Gastroesophageal sphincter (tissue), 4 donors: Measurements from ENCODE around the gene TRMT44. TPM values are rescaled to one million over a fixed set of nuclear protein-coding genes. Genes with fewer than 3 reads are reported as not detected.

Experiments used
- ATAC-seq: fragments of 150-250 bp; one replicate; pipeline ENCODE4 v1.9.1; 2016; ENCODE audit warnings: mild to moderate bottlenecking, moderate library complexity
- H3K27ac ChIP-seq, 4 donors: fragments of 200-600 bp; sonication (generic) in 3 of 4; 1 replicate in 3 of 4; 2 replicates in 1 of 4; pipeline ENCODE4 v1.5.1; 2016 to 2019
- H3K27me3 ChIP-seq: fragments of 200-600 bp; sonication (generic); one replicate; pipeline ENCODE4 v1.5.1; 2019
- H3K36me3 ChIP-seq, 2 donors: fragments of 200-600 bp; sonication (generic); one replicate each; pipeline ENCODE4 v1.5.1; 2019; ENCODE audit warnings: control low read depth in 1 of 2
- H3K4me1 ChIP-seq, 3 donors: fragments of 200-600 bp; sonication (generic); 1 replicate in 2 of 3; 2 replicates in 1 of 3; pipeline ENCODE4 v1.5.1; 2016 to 2019; ENCODE audit warnings: control low read depth in 2 of 3
- H3K4me3 ChIP-seq, 2 donors: fragments of 200-600 bp; sonication (generic); one replicate each; pipeline ENCODE4 v1.5.1; 2019; ENCODE audit warnings: mild to moderate bottlenecking in 1 of 2, moderate library complexity in 1 of 2
- H3K9me3 ChIP-seq, 3 donors: fragments of 200-600 bp; sonication (generic); one replicate each; pipeline ENCODE4 v1.5.1; 2017 to 2019; ENCODE audit warnings: control low read depth in 2 of 3
- EP300 ChIP-seq: sonication (generic); formaldehyde crosslinking; IDR thresholded peaks from one replicate; pipeline ENCODE4 v1.6.1; 2017; ENCODE audit warnings: antibody characterized with exemption, mild to moderate bottlenecking
- POLR2A ChIP-seq, 2 donors: fragments of 450-650 bp; IDR thresholded peaks; one replicate each; pipeline ENCODE4 v1.6.1; 2017; ENCODE audit warnings: antibody characterized with exemption in 2 of 2, mild to moderate bottlenecking in 2 of 2, moderate library complexity in 1 of 2
- POLR2AphosphoS5 ChIP-seq: sonication (generic); formaldehyde crosslinking; IDR thresholded peaks from one replicate; pipeline ENCODE4 v1.6.1; 2017; ENCODE audit warnings: antibody characterized with exemption
- WGBS, 2 donors: methylation state at CpG; one replicate each; pipeline ENCODE4 v1.1.5; 2018; ENCODE audit warnings: low coverage in 1 of 2; 5-methylcytosine and 5-hydroxymethylcytosine counted together
- total RNA-seq, 4 donors: library from RNA; depleted of rRNA; stranded (reverse); fragments of >200 nt; gene quantifications; one replicate each; pipeline ENCODE4 v1.1.0, GENCODE V29; 2016
- TF ChIP-seq, protein P1 (sequence below), 4 experiments: fragments of 200-600 bp in 2 of 4; fragments of 450-650 bp in 2 of 4; sonication (generic) in 1 of 4; IDR thresholded peaks; one replicate each; pipeline ENCODE4 v1.5.1; 2017 to 2019; ENCODE audit warnings: antibody characterized with exemption in 4 of 4, mild to moderate bottlenecking in 2 of 4, moderate library complexity in 2 of 4

TRMT44 gene
- total RNA-seq, 4 donors from 2014 or later = 12.0 to 27.9 (median 20.9) TPM

DNA sequence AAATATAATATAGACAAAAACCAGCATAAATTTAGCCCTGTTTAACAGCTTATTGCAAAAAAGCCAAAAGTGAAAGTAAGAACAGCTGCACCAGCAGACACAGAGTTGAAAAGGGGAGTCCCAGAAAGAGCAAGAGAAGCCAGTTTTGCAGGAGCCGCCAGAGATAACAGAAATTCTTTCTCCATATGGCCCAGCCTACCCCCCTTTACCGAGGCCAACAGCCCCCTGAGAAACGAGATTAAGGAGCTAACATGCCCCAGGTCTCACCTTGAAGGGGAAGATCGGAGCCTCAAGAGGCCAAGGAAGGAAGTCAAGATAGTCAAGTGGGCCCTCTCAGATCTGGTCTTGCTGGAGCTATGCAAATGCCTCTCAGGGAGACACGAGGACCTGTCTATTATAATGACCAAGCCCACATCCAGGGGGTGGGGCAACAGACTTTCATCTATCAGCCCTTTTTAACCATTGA, 4.9 kb upstream of the TRMT44 start:
- Histone ChIP-seq H3K4me1 (peaks cover 0 to 66% (median 9%) of the 10 kb centered on the region in 3 donors), H3K36me3 (no peaks in the 10 kb centered on the region), H3K27ac (peak overlapping the region; percentile 16 to 70 (median 65)), H3K27me3 (no peaks in the 10 kb centered on the region), H3K4me3 (peak overlapping the region; percentile 9 to 39), H3K9me3 (no peaks in the 10 kb centered on the region)
- no peak for ATAC-seq
- TF ChIP-seq EP300 (no peak), POLR2AphosphoS5 (no peak), POLR2A (IDR thresholded peaks at IDR 0.05) (no peak)
- TF ChIP-seq, protein P1, sequence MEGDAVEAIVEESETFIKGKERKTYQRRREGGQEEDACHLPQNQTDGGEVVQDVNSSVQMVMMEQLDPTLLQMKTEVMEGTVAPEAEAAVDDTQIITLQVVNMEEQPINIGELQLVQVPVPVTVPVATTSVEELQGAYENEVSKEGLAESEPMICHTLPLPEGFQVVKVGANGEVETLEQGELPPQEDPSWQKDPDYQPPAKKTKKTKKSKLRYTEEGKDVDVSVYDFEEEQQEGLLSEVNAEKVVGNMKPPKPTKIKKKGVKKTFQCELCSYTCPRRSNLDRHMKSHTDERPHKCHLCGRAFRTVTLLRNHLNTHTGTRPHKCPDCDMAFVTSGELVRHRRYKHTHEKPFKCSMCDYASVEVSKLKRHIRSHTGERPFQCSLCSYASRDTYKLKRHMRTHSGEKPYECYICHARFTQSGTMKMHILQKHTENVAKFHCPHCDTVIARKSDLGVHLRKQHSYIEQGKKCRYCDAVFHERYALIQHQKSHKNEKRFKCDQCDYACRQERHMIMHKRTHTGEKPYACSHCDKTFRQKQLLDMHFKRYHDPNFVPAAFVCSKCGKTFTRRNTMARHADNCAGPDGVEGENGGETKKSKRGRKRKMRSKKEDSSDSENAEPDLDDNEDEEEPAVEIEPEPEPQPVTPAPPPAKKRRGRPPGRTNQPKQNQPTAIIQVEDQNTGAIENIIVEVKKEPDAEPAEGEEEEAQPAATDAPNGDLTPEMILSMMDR (IDR thresholded peaks at IDR 0.05) = no peak
- WGBS, 2 donors = 10 to 17% methylated on average over 1 to 4 of the region's 5 CpGs

DNA sequence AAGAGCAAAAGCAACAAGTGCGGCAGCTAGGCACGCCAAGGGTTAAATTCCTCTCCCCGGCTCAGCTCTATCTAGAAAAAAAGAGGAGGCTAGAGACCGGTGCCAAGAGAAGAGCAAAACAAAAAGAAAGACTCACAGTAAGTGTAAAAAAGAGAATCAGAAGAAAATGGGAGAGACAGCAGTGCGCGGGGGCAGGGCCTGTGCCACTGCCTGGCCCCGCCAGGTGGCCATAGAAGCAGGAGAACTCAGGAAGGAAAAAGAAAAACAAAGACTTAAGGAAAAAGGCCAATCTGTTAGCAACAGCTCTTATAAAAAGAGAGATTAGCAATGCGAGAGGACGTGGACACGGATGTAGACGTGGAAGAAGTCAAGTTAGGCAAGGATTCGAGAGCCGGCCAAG, 3.3 kb upstream of the TRMT44 start:
- TF ChIP-seq, protein P1 (IDR thresholded peaks at IDR 0.05) = peak in 3 of 4 experiments; percentile 24 to 50 (median 33)
- TF ChIP-seq POLR2AphosphoS5 (no peak), POLR2A (IDR thresholded peaks at IDR 0.05) (no peak), EP300 (no peak)
- Histone ChIP-seq H3K4me1 (peaks cover 7 to 76% (median 17%) of the 10 kb centered on the region in 3 donors), H3K27ac (peak overlapping the region; percentile 2 to 95 (median 73)), H3K4me3 (peak overlapping the region in 1 of 2 donors; percentile 32), H3K36me3 (no peaks in the 10 kb centered on the region), H3K9me3 (no peaks in the 10 kb centered on the region), H3K27me3 (no peaks in the 10 kb centered on the region)
- 31 to 32% methylated on average over 9 to 13 of the region's 13 CpGs for WGBS, 2 donors
- ATAC-seq = no peak

DNA sequence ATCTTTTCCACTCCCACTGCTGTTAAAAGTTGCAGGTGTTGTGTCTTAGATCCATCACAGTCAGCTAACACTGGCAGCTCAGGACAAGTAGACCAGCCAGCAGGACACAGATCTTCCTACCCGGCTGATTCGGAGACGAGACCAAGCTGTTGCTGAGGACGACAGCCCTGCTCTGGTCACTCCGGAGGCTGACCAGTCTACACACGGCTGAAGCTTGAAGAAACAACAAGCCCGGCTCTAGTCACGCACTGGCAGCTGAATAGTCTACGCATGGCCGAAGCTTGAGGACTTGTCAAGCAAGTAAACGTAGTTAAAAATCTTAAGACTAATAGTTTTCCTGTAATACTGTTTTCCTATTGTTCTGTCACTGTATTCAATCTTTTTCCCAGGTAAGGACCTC, 1.8 kb upstream of the TRMT44 start:
- H3K4me3 ChIP-seq = no peak overlapping the region
- 17 to 65% methylated on average over 1 to 11 of the region's 11 CpGs for WGBS, 2 donors
- peaks cover 9 to 86% (median 22%) of the 10 kb centered on the region in 3 donors for H3K4me1 ChIP-seq
- ATAC-seq = no peak
- no peaks in the 10 kb centered on the region for H3K36me3 ChIP-seq
- peak overlapping the region in 3 of 4 donors; percentile 68 to 95 (median 87) for H3K27ac ChIP-seq
- TF ChIP-seq, protein P1 (IDR thresholded peaks at IDR 0.05) = no peak
- TF ChIP-seq POLR2A (IDR thresholded peaks at IDR 0.05) = no peak
- H3K27me3 ChIP-seq = no peaks in the 10 kb centered on the region
- H3K9me3 ChIP-seq = no peaks in the 10 kb centered on the region

DNA sequence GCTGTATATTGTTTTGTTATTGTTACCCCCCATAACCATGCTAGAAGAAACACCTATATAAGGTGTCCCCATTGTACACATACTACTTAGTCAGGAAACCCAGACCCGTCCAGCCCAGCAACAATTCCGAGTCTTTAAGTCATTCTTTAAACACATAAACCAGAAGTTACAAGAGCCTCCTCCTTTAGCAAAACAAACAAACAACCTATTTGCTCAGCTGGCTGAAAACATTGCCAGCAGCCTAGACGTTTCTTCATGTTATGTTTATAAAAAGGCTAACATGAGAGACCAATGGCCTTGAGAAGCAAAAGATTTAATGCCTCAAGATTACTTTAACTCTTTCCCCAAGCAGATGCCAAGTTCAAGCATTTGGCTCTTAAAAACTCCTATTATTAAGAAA, 1.4 kb upstream of the TRMT44 start:
- no peak for ATAC-seq
- TF ChIP-seq POLR2AphosphoS5 (no peak), EP300 (no peak), POLR2A (IDR thresholded peaks at IDR 0.05) (no peak)
- TF ChIP-seq, protein P1 (IDR thresholded peaks at IDR 0.05) = no peak
- no peaks in the 10 kb centered on the region for H3K27me3 ChIP-seq
- H3K4me1 ChIP-seq = peaks cover 9 to 88% (median 22%) of the 10 kb centered on the region in 3 donors
- H3K27ac ChIP-seq = peak overlapping the region in 3 of 4 donors; percentile 68 to 95 (median 87)
- WGBS, 2 donors = 48 to 71% methylated on average over 3 of the region's 3 CpGs
- H3K4me3 ChIP-seq = no peak overlapping the region
- no peaks in the 10 kb centered on the region for H3K36me3 ChIP-seq
- no peaks in the 10 kb centered on the region for H3K9me3 ChIP-seq

DNA sequence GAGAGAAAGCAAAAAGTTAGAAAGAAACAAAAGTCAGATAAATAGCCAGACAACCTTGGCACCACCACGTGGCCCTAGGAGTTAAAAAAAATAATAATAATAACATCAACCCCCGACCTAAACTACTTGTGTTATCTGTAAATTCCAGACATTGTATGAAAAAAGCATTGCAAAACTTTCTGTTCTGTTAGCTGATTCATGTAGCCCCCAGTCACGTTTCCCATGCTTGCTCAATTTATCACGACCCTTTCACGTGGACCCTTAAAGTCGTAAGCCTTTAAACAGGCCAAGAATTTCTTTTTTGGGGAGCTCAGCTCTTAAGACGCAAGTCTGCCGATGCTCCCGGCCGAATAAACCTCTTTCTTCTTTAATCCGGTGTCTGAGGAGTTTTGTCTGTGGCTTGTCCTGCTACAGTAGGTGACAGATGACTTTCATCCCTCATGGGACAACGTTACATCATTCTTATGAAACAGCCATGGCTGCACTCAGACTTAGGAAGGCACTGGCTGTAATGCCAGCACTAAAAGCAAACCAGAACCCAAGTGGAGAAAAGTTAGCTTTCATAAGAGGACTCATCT, 574 bp upstream of the TRMT44 start:
- TF ChIP-seq POLR2A (IDR thresholded peaks at IDR 0.05) = no peak
- TF ChIP-seq EP300 = no peak
- TF ChIP-seq, protein P1 (IDR thresholded peaks at IDR 0.05) = no peak
- TF ChIP-seq POLR2AphosphoS5 = no peak
- peak; percentile 78 for ATAC-seq
- Histone ChIP-seq H3K4me3 (peak overlapping the region; percentile 62 to 89), H3K9me3 (no peaks in the 10 kb centered on the region), H3K36me3 (no peaks in the 10 kb centered on the region), H3K4me1 (peaks cover 9 to 79% (median 22%) of the 10 kb centered on the region in 3 donors), H3K27ac (peak overlapping the region; percentile 87 to 97 (median 95)), H3K27me3 (no peaks in the 10 kb centered on the region)
- WGBS, 2 donors = 23 to 29% methylated on average over 11 to 12 of the region's 12 CpGs
